ENCODE data around the gene STK39. TPM values are rescaled to one million over a fixed set of nuclear protein-coding genes. Genes with fewer than 3 reads are reported as not detected.

The STK39 gene
- total and polyA plus RNA-seq, 9 of the 15 experiments (the other 6 are each of a cell fraction or from before 2014, with no cell fraction given) = 0.19 to 0.76 (median 0.51) TPM

GRCh38 chr2:168222088-168222487, 25.3 kb downstream of the STK39 start:
- ChIA-PET POLR2A (no interaction called here), CTCF (ENCODE audit: low intra/inter-chr PET ratio) (no interaction called here)
- BruUV-seq (replicated peaks) = no TSS peak
- Histone ChIP-seq H3K36me3 (ENCODE audit: control insufficient read depth, insufficient read depth, low read length) (no peaks in the 10 kb centered on the region), H3K9me3 (replicated peaks; ENCODE audit: control insufficient read depth, insufficient read depth, low read depth, low read length) (no peaks in the 10 kb centered on the region), H3K79me2 (ENCODE audit: control insufficient read depth, insufficient read depth, low read length) (no peaks in the 10 kb centered on the region), H4K20me1 (replicated peaks; ENCODE audit: control insufficient read depth, insufficient read depth, low read length) (no peaks in the 10 kb centered on the region), H3K27me3 (ENCODE audit: control insufficient read depth in 2 of 2, insufficient read depth in 2 of 2, low read length in 2 of 2) (peaks cover 0 to 8% of the 10 kb centered on the region in 2 experiments; a peak in 1 of 5 replicates), H3K9me1 (ENCODE audit: control insufficient read depth, insufficient read depth, low read length) (no peaks in the 10 kb centered on the region), H3K4me1 (replicated peaks in 1 of 2; ENCODE audit: control insufficient read depth in 2 of 2, insufficient read depth in 2 of 2, low read length in 2 of 2) (no peaks in the 10 kb centered on the region), H3K27ac (ENCODE audit: extremely low read depth, low read depth, low read length) (no peak overlapping the region), H3K4me3 (no peak overlapping the region), H3K9ac (ENCODE audit: insufficient read depth in 1 of 2, low read depth in 2 of 2, low read length in 2 of 2) (no peak overlapping the region), H2AFZ (ENCODE audit: low read depth, low read length) (no peak overlapping the region), H3K4me2 (ENCODE audit: insufficient read depth, low read length) (no peak overlapping the region)
- FAIRE-seq (no peak), ATAC-seq (no peak), DNase-seq (ENCODE audit: extremely low read depth in 1 of 4, low spot score in 3 of 4) (no peak)
- in situ Hi-C loops (cut with MboI) = no loop called here
- 0% methylated on average over 3 of the region's 3 CpGs for WGBS (ENCODE audit: insufficient coverage, low coverage, missing lambda C conversion rate)
- intact Hi-C loops (cut with micrococcal nuclease) = no loop called here
- TF ChIP-seq NELFE (IDR thresholded peaks at IDR 0.05; ENCODE audit: insufficient read depth, insufficient read length) = no peak
- no peak for TF ChIP-seq PTBP1 (IDR thresholded peaks at IDR 0.05; ENCODE audit: low read depth, low read length)
- no peak for TF ChIP-seq PTTG1 (tag; IDR thresholded peaks at IDR 0.05; ENCODE audit: low read depth)
- no peak for TF ChIP-seq DMBX1 (CRISPR knock-in tag; IDR thresholded peaks at IDR 0.05; ENCODE audit: borderline replicate concordance)
- TF ChIP-seq CCNT2 (IDR thresholded peaks at IDR 0.05; ENCODE audit: borderline replicate concordance, extremely low read depth, insufficient read length, low read depth, low read length) = no peak
- no peak for TF ChIP-seq PTRF (tag; IDR thresholded peaks at IDR 0.05)
- no peak for TF ChIP-seq BRCA1 (IDR thresholded peaks at IDR 0.05)
- no peak for TF ChIP-seq BRCA1 (CRISPR knock-in tag; IDR thresholded peaks at IDR 0.05)
- no peak for TF ChIP-seq ZNF274 (IDR thresholded peaks at IDR 0.05; ENCODE audit: borderline replicate concordance, low read depth, low read length)
- TF ChIP-seq XRCC3 (IDR thresholded peaks at IDR 0.05) = no peak
- TF ChIP-seq TEAD1 (CRISPR knock-in tag; IDR thresholded peaks at IDR 0.05) = no peak
- TF ChIP-seq PBX2 (CRISPR knock-in tag; IDR thresholded peaks at IDR 0.05; ENCODE audit: low read depth) = no peak
- TF ChIP-seq PBX2 (tag; conservative IDR thresholded peaks at IDR 0.05; ENCODE audit: low read depth) = no peak
- TF ChIP-seq ZNF444 (CRISPR knock-in tag; IDR thresholded peaks at IDR 0.05) = no peak
- no peak for TF ChIP-seq ZNF431 (CRISPR knock-in tag; IDR thresholded peaks at IDR 0.05)
- TF ChIP-seq ZBED1 (IDR thresholded peaks at IDR 0.05) = no peak

Measured in K562 (cell line).